ENCODE results near the gene CDC42BPA.

DNA sequence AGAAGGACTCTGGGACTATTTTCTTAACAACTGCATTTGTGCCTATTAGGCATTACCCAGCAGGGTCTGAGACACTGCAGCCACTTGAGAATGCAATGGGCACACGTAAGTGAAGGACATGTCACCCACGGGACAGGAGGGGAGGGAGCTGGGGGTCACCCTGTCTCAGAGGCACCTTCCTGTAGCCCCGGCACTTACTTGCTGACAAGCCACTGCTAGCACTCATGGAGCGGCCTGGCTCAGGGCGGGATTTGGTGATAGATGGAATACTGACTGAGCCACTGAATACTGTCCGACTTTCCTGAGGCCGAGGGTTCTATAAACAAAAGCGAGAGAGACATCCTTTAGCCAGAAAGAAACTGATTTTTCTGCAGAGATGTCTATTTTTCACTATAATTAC lies 313.5 kb downstream of the CDC42BPA start:
- TF ChIP-seq, protein P1, sequence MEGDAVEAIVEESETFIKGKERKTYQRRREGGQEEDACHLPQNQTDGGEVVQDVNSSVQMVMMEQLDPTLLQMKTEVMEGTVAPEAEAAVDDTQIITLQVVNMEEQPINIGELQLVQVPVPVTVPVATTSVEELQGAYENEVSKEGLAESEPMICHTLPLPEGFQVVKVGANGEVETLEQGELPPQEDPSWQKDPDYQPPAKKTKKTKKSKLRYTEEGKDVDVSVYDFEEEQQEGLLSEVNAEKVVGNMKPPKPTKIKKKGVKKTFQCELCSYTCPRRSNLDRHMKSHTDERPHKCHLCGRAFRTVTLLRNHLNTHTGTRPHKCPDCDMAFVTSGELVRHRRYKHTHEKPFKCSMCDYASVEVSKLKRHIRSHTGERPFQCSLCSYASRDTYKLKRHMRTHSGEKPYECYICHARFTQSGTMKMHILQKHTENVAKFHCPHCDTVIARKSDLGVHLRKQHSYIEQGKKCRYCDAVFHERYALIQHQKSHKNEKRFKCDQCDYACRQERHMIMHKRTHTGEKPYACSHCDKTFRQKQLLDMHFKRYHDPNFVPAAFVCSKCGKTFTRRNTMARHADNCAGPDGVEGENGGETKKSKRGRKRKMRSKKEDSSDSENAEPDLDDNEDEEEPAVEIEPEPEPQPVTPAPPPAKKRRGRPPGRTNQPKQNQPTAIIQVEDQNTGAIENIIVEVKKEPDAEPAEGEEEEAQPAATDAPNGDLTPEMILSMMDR (IDR thresholded peaks at IDR 0.05; ENCODE audit: borderline replicate concordance, extremely low read depth, low read length, poor library complexity, severe bottlenecking) = no peak
- no peak for TF ChIP-seq EZH2 (IDR thresholded peaks at IDR 0.05; ENCODE audit: borderline replicate concordance, low read depth, low read length, severe bottlenecking)
